Neural cell (in vitro differentiated cells): ENCODE results near the gene CNGA1. TPM values are rescaled to one million over a fixed set of nuclear protein-coding genes. Genes with fewer than 3 reads are reported as not detected.

Source experiments
- H2AFZ ChIP-seq: fragments of 200-600, 300-800 bp; sonication (generic), shearing (Covaris generic); 2 replicates; pipeline ENCODE4 v1.6.0; 2014; ENCODE audit warnings: low read depth, mild to moderate bottlenecking, antibody characterized with exemption, low read length, moderate library complexity
- H3F3A ChIP-seq: fragments of 200-600 bp; shearing (Covaris generic); 2 replicates; pipeline ENCODE4 v1.6.1; 2016; ENCODE audit warnings: mild to moderate bottlenecking, moderate library complexity, mixed read lengths, antibody characterized with exemption, low read length; ENCODE audit not compliant: insufficient read depth, poor library complexity, severe bottlenecking
- H3K27ac ChIP-seq: fragments of 200-600, 300-800 bp; sonication (generic), shearing (Covaris generic); 2 replicates; pipeline ENCODE4 v1.5.1; 2014; ENCODE audit warnings: mild to moderate bottlenecking, low read length, moderate library complexity
- H3K27me3 ChIP-seq: fragments of 300-800, 200-600 bp; sonication (generic), shearing (Covaris generic); 2 replicates; pipeline ENCODE4 v1.6.0; 2014; ENCODE audit warnings: mild to moderate bottlenecking, low read depth, low read length, moderate library complexity; ENCODE audit not compliant: insufficient read depth
- H3K36me3 ChIP-seq: fragments of 300-800, 200-600 bp; sonication (generic), shearing (Covaris generic); 2 replicates; pipeline ENCODE4 v1.5.1; 2014; ENCODE audit warnings: mild to moderate bottlenecking, antibody characterized with exemption, low read length, moderate library complexity; ENCODE audit not compliant: insufficient read depth
- H3K4me2 ChIP-seq: fragments of 300-800, 200-600 bp; sonication (generic), shearing (Covaris generic); 2 replicates; pipeline ENCODE4 v1.6.0; 2014; ENCODE audit warnings: mild to moderate bottlenecking, low read length
- H3K4me3 ChIP-seq: fragments of 300-800, 200-600 bp; sonication (generic), shearing (Covaris generic); 2 replicates; pipeline ENCODE4 v1.5.1; 2014; ENCODE audit warnings: mild to moderate bottlenecking, low read length, moderate library complexity
- H3K79me2 ChIP-seq: fragments of 200-600 bp; shearing (Covaris generic); replicated peaks from 2 replicates; pipeline ENCODE4 v1.6.0; 2014; ENCODE audit warnings: mild to moderate bottlenecking, low read length, moderate library complexity; ENCODE audit not compliant: insufficient read depth
- H3K9ac ChIP-seq: fragments of 300-800, 200-600 bp; sonication (generic), shearing (Covaris generic); 2 replicates; pipeline ENCODE4 v1.6.1; 2016; ENCODE audit warnings: mild to moderate bottlenecking, low read length, mixed read lengths
- H3K9me2 ChIP-seq: fragments of 200-600 bp; shearing (Covaris generic); 2 replicates; pipeline ENCODE4 v1.6.1; 2016; ENCODE audit warnings: mild to moderate bottlenecking, low read length, mixed read lengths; ENCODE audit not compliant: insufficient read depth
- H3K9me3 ChIP-seq: fragments of 200-600, 300-800 bp; sonication (generic), shearing (Covaris generic); 2 replicates; pipeline ENCODE4 v1.6.1; 2016; ENCODE audit warnings: mild to moderate bottlenecking, mixed run types, low read length, moderate library complexity, mixed read lengths
- H4K20me1 ChIP-seq: fragments of 200-600 bp; shearing (Covaris generic); 2 replicates; pipeline ENCODE4 v1.6.1; 2016; ENCODE audit warnings: mild to moderate bottlenecking, mixed run types; ENCODE audit not compliant: insufficient read depth
- EP300 ChIP-seq: fragments of 450-650 bp; conservative IDR thresholded peaks from 2 replicates; pipeline ENCODE4 v1.6.1; 2014; ENCODE audit warnings: antibody characterized with exemption, mild to moderate bottlenecking, moderate library complexity; ENCODE audit not compliant: poor library complexity, severe bottlenecking
- EZH2 ChIP-seq: fragments of 200-600, 300-800 bp; shearing (Covaris generic), sonication (generic); IDR thresholded peaks from 2 replicates; pipeline ENCODE4 v1.6.1; 2014; ENCODE audit warnings: antibody characterized with exemption, low read length, borderline replicate concordance, mild to moderate bottlenecking; ENCODE audit not compliant: insufficient read depth, poor library complexity, severe bottlenecking
- MXI1 ChIP-seq: fragments of 450-650 bp; conservative IDR thresholded peaks from 2 replicates; pipeline ENCODE4 v1.6.1; 2014; ENCODE audit warnings: antibody characterized with exemption, mild to moderate bottlenecking; ENCODE audit not compliant: poor library complexity, severe bottlenecking
- POLR2AphosphoS5 ChIP-seq: IDR thresholded peaks from 2 replicates; pipeline ENCODE4 v1.6.1; 2012
- RAD21 ChIP-seq: fragments of 450-650 bp; conservative IDR thresholded peaks from 2 replicates; pipeline ENCODE4 v1.6.1; 2014; ENCODE audit warnings: antibody characterized with exemption, mild to moderate bottlenecking, moderate library complexity
- SMC3 ChIP-seq: fragments of 450-650 bp; conservative IDR thresholded peaks from 2 replicates; pipeline ENCODE4 v1.6.1; 2014; ENCODE audit warnings: antibody characterized with exemption, mild to moderate bottlenecking, moderate library complexity; ENCODE audit not compliant: poor library complexity
- TAF1 ChIP-seq: IDR thresholded peaks from 2 replicates; pipeline ENCODE4 v1.6.1; 2012; ENCODE audit warnings: low read depth
- polyA plus RNA-seq: library from polyadenylated mRNA; depleted of rRNA; stranded (reverse); fragments of >200 nt; gene quantifications from 2 replicates; pipeline ENCODE4 v1.2.3, GENCODE V29; 2014
- TF ChIP-seq, protein P1 (sequence below): IDR thresholded peaks from 2 replicates; pipeline ENCODE4 v1.6.1; 2012; ENCODE audit warnings: borderline replicate concordance
- TF ChIP-seq, protein P2 (sequence below): fragments of 450-650 bp; IDR thresholded peaks from 2 replicates; pipeline ENCODE4 v1.5.1; 2014; ENCODE audit warnings: antibody characterized with exemption, mild to moderate bottlenecking, moderate library complexity; ENCODE audit not compliant: poor library complexity, severe bottlenecking

CNGA1 gene
- polyA plus RNA-seq, 1 donor from 2014 or later = not detected

DNA sequence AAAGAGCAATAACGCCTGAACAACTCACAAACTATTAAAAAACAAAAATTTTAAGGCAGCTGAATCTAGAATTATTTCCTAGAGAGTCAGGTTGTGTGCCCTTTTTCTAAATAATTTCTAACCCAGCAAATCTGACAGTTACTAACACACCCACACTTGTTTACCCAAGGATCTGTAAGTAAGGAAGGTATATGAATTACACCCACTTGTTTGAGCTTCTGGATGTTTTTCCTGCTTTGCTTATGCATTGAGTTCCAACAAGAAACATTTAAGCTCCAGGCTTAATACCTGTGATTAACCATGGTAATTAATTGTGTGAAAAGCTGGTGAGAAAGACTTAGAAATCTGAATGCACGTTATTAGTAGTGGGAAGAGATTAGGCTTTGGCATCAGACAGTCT lies 1.6 kb upstream of the CNGA1 start:
- Histone ChIP-seq H2AFZ (no peak overlapping the region), H3K27me3 (peaks cover 32% of the 10 kb centered on the region), H3K9ac (no peak overlapping the region), H3K9me3 (no peaks in the 10 kb centered on the region), H3F3A (no peaks in the 10 kb centered on the region), H3K9me2 (no peaks in the 10 kb centered on the region), H4K20me1 (no peaks in the 10 kb centered on the region), H3K36me3 (no peaks in the 10 kb centered on the region), H3K27ac (no peak overlapping the region), H3K79me2 (no peaks in the 10 kb centered on the region), H3K4me2 (no peak overlapping the region), H3K4me3 (no peak overlapping the region)
- TF ChIP-seq, protein P1, sequence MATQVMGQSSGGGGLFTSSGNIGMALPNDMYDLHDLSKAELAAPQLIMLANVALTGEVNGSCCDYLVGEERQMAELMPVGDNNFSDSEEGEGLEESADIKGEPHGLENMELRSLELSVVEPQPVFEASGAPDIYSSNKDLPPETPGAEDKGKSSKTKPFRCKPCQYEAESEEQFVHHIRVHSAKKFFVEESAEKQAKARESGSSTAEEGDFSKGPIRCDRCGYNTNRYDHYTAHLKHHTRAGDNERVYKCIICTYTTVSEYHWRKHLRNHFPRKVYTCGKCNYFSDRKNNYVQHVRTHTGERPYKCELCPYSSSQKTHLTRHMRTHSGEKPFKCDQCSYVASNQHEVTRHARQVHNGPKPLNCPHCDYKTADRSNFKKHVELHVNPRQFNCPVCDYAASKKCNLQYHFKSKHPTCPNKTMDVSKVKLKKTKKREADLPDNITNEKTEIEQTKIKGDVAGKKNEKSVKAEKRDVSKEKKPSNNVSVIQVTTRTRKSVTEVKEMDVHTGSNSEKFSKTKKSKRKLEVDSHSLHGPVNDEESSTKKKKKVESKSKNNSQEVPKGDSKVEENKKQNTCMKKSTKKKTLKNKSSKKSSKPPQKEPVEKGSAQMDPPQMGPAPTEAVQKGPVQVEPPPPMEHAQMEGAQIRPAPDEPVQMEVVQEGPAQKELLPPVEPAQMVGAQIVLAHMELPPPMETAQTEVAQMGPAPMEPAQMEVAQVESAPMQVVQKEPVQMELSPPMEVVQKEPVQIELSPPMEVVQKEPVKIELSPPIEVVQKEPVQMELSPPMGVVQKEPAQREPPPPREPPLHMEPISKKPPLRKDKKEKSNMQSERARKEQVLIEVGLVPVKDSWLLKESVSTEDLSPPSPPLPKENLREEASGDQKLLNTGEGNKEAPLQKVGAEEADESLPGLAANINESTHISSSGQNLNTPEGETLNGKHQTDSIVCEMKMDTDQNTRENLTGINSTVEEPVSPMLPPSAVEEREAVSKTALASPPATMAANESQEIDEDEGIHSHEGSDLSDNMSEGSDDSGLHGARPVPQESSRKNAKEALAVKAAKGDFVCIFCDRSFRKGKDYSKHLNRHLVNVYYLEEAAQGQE = no peak
- no peak for TF ChIP-seq EZH2
- TF ChIP-seq RAD21 = no peak
- TF ChIP-seq, protein P2, sequence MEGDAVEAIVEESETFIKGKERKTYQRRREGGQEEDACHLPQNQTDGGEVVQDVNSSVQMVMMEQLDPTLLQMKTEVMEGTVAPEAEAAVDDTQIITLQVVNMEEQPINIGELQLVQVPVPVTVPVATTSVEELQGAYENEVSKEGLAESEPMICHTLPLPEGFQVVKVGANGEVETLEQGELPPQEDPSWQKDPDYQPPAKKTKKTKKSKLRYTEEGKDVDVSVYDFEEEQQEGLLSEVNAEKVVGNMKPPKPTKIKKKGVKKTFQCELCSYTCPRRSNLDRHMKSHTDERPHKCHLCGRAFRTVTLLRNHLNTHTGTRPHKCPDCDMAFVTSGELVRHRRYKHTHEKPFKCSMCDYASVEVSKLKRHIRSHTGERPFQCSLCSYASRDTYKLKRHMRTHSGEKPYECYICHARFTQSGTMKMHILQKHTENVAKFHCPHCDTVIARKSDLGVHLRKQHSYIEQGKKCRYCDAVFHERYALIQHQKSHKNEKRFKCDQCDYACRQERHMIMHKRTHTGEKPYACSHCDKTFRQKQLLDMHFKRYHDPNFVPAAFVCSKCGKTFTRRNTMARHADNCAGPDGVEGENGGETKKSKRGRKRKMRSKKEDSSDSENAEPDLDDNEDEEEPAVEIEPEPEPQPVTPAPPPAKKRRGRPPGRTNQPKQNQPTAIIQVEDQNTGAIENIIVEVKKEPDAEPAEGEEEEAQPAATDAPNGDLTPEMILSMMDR = no peak
- TF ChIP-seq TAF1 = no peak
- TF ChIP-seq SMC3 = no peak
- TF ChIP-seq EP300 = no peak
- TF ChIP-seq MXI1 = no peak
- TF ChIP-seq POLR2AphosphoS5 = no peak

DNA sequence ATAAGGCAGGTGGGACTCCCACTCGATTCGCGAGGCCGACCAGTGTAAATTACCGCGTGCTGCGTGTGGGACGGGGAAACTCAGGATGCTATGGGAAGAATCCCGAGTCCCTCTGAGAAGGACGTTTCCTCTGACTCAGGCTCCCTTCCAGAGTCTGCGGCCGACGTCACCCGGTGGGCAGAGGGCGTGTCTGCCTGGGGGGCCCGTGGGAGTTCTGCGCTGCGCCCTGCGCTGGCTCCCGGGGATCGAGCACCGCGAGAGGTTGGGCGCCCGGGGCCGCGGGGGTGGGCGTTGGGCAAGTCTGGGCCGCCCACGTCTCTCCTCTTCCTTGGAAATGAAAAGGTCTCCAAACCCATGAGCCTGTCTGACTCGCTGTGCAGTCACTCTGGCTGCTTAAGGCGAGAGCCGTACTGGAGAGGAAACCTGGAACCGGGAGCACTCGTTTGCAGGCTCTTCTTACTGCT lies 659 bp upstream of the CNGA1 start:
- Histone ChIP-seq H3K27me3 (peaks cover 32% of the 10 kb centered on the region), H3K9ac (peak overlapping the region; percentile 50), H3F3A (no peaks in the 10 kb centered on the region), H3K36me3 (no peaks in the 10 kb centered on the region), H3K4me2 (peak overlapping the region; percentile 91), H4K20me1 (no peaks in the 10 kb centered on the region), H3K9me3 (no peaks in the 10 kb centered on the region), H3K9me2 (no peaks in the 10 kb centered on the region), H3K79me2 (no peaks in the 10 kb centered on the region), H2AFZ (peak overlapping the region; percentile 73), H3K27ac (no peak overlapping the region), H3K4me3 (peak overlapping the region; percentile 88)
- peak; percentile 30 for TF ChIP-seq MXI1
- no peak for TF ChIP-seq EP300
- TF ChIP-seq RAD21 = no peak
- TF ChIP-seq POLR2AphosphoS5 = no peak
- no peak for TF ChIP-seq EZH2
- TF ChIP-seq, protein P1 = peak; percentile 41
